T-helper 2 cell treated with Interferon-gamma antibody and Interleukin-4, amounts not matched to agents 5 μg/mL and 100 μg/mL, for 36 hours (primary cell): ENCODE measurements around the gene PON3.
A peak's percentile ranks its signal among the peaks of the same experiment; 100 is the strongest.

Experiments used
- DNase-seq: peaks from one replicate; pipeline ENCODE4 v3.0.0; 2021; ENCODE audit warnings: low spot score
- H3K27ac Mint-ChIP-seq: one replicate; pipeline ENCODE4 v1.8.0; 2021; ENCODE audit warnings: mild to moderate bottlenecking, mixed read lengths
- H3K27me3 Mint-ChIP-seq: one replicate; pipeline ENCODE4 v1.8.0; 2021; ENCODE audit warnings: low read depth, mixed read lengths
- H3K36me3 Mint-ChIP-seq: one replicate; pipeline ENCODE4 v1.8.0; 2021; ENCODE audit warnings: low read depth, mixed read lengths
- H3K4me1 Mint-ChIP-seq: one replicate; pipeline ENCODE4 v1.8.0; 2021; ENCODE audit warnings: low read depth, mixed read lengths
- H3K4me3 Mint-ChIP-seq: one replicate; pipeline ENCODE4 v1.8.0; 2022; ENCODE audit warnings: mild to moderate bottlenecking, moderate library complexity, mixed read lengths
- H3K9me3 Mint-ChIP-seq: one replicate; pipeline ENCODE4 v1.8.0; 2021; ENCODE audit warnings: mixed read lengths

PON3 gene

GRCh38 chr7:95396136-95397032 is at the start of gene PON3:
TSS of gene PON3 (minus strand) at chr7:95396375. CDS start at chr7:95396350, 25 bp downstream.
- H3K27me3 Mint-ChIP-seq, result peaks cover 37% of the 10 kb centered on the region
- no peak within 1 kb of the TSS for H3K27ac Mint-ChIP-seq

GRCh38 chr7:95444796-95445195 is 48.6 kb upstream of the PON3 start:
- no peaks in the 10 kb centered on the region for H3K9me3 Mint-ChIP-seq
- no peaks in the 10 kb centered on the region for H3K4me1 Mint-ChIP-seq
- H3K4me3 Mint-ChIP-seq, result no peak overlapping the region
- no peaks in the 10 kb centered on the region for H3K36me3 Mint-ChIP-seq
- no peak overlapping the region for H3K27ac Mint-ChIP-seq
- no peak for DNase-seq
- peaks cover 7% of the 10 kb centered on the region for H3K27me3 Mint-ChIP-seq

More at GRCh38 chr7:95396136-95397032, at the start of gene PON3:
- no peaks in the 10 kb centered on the region for H3K9me3 Mint-ChIP-seq
- DNase-seq, result peak; percentile 15
- peaks cover 5% of the 10 kb centered on the region for H3K4me1 Mint-ChIP-seq
- no peaks in the 10 kb centered on the region for H3K36me3 Mint-ChIP-seq
- H3K4me3 Mint-ChIP-seq, result peak within 1 kb of the TSS; percentile 67

- Mint-ChIP-seq H3K4me3 (no peak overlapping the region), H3K27ac (no peak overlapping the region), H3K27me3 (peaks cover 10% of the 10 kb centered on the region), H3K9me3 (no peaks in the 10 kb centered on the region), H3K4me1 (no peaks in the 10 kb centered on the region), H3K36me3 (no peaks in the 10 kb centered on the region)
- DNase-seq, result no peak
These were observed 45.1 kb upstream of the PON3 start for GRCh38 chr7:95441042-95441823.

GRCh38 chr7:95440394-95441038 is 44.3 kb upstream of the PON3 start:
- H3K27me3 Mint-ChIP-seq, result peaks cover 10% of the 10 kb centered on the region
- H3K9me3 Mint-ChIP-seq, result no peaks in the 10 kb centered on the region
- no peak overlapping the region for H3K4me3 Mint-ChIP-seq
- no peaks in the 10 kb centered on the region for H3K4me1 Mint-ChIP-seq
- DNase-seq, result no peak
- no peak overlapping the region for H3K27ac Mint-ChIP-seq
- H3K36me3 Mint-ChIP-seq, result no peaks in the 10 kb centered on the region

- Mint-ChIP-seq H3K27me3 (peaks cover 12% of the 10 kb centered on the region), H3K27ac (no peak overlapping the region), H3K4me1 (peaks cover 12% of the 10 kb centered on the region), H3K36me3 (peaks cover 1% of the 10 kb centered on the region), H3K4me3 (no peak overlapping the region), H3K9me3 (no peaks in the 10 kb centered on the region)
- no peak for DNase-seq
These were observed 40.2 kb upstream of the PON3 start for GRCh38 chr7:95436407-95436806.

GRCh38 chr7:95435422-95435780 is 39.2 kb upstream of the PON3 start:
- peaks cover 1% of the 10 kb centered on the region for H3K36me3 Mint-ChIP-seq
- peaks cover 12% of the 10 kb centered on the region for H3K4me1 Mint-ChIP-seq
- peaks cover 7% of the 10 kb centered on the region for H3K27me3 Mint-ChIP-seq
- no peak for DNase-seq
- no peaks in the 10 kb centered on the region for H3K9me3 Mint-ChIP-seq
- peak overlapping the region; percentile 67 for H3K27ac Mint-ChIP-seq
- peak overlapping the region; percentile 74 for H3K4me3 Mint-ChIP-seq

GRCh38 chr7:95434557-95435421 is 38.6 kb upstream of the PON3 start, which contains the start of gene PON2:
TSS of gene PON2 (minus strand) at chr7:95435028. CDS start at chr7:95434951, 77 bp downstream.
- Mint-ChIP-seq H3K36me3 (peaks cover 1% of the 10 kb centered on the region), H3K9me3 (no peaks in the 10 kb centered on the region)
- peak; percentile 59 for DNase-seq

GRCh38 chr7:95433952-95434556 is 37.9 kb upstream of the PON3 start:
- Mint-ChIP-seq H3K4me3 (peak overlapping the region; percentile 74), H3K27ac (peak overlapping the region; percentile 63), H3K4me1 (peaks cover 12% of the 10 kb centered on the region), H3K27me3 (peaks cover 3% of the 10 kb centered on the region), H3K9me3 (no peaks in the 10 kb centered on the region), H3K36me3 (peaks cover 1% of the 10 kb centered on the region)
- no peak for DNase-seq

More at GRCh38 chr7:95434557-95435421, 38.6 kb upstream of the PON3 start, which contains the start of gene PON2:
- H3K27ac Mint-ChIP-seq, result peak within 1 kb of the TSS; percentile 67
- peaks cover 6% of the 10 kb centered on the region for H3K27me3 Mint-ChIP-seq
- peak within 1 kb of the TSS; percentile 74 for H3K4me3 Mint-ChIP-seq
- H3K4me1 Mint-ChIP-seq, result peaks cover 12% of the 10 kb centered on the region

GRCh38 chr7:95433129-95433528 is 37.0 kb upstream of the PON3 start:
- no peaks in the 10 kb centered on the region for H3K9me3 Mint-ChIP-seq
- peaks cover 1% of the 10 kb centered on the region for H3K36me3 Mint-ChIP-seq
- no peak overlapping the region for H3K27ac Mint-ChIP-seq
- DNase-seq, result no peak
- H3K4me1 Mint-ChIP-seq, result peaks cover 12% of the 10 kb centered on the region
- no peak overlapping the region for H3K4me3 Mint-ChIP-seq
- H3K27me3 Mint-ChIP-seq, result peaks cover 3% of the 10 kb centered on the region

GRCh38 chr7:95432606-95433005 is 36.4 kb upstream of the PON3 start:
- H3K4me1 Mint-ChIP-seq, result peaks cover 12% of the 10 kb centered on the region
- no peak overlapping the region for H3K4me3 Mint-ChIP-seq
- no peak for DNase-seq
- peaks cover 3% of the 10 kb centered on the region for H3K27me3 Mint-ChIP-seq
- no peak overlapping the region for H3K27ac Mint-ChIP-seq
- no peaks in the 10 kb centered on the region for H3K9me3 Mint-ChIP-seq
- H3K36me3 Mint-ChIP-seq, result peaks cover 1% of the 10 kb centered on the region

GRCh38 chr7:95430864-95431263 is 34.7 kb upstream of the PON3 start:
- no peak overlapping the region for H3K27ac Mint-ChIP-seq
- H3K9me3 Mint-ChIP-seq, result no peaks in the 10 kb centered on the region
- H3K4me3 Mint-ChIP-seq, result no peak overlapping the region
- peaks cover 12% of the 10 kb centered on the region for H3K4me1 Mint-ChIP-seq
- H3K27me3 Mint-ChIP-seq, result peaks cover 3% of the 10 kb centered on the region
- no peak for DNase-seq
- peaks cover 1% of the 10 kb centered on the region for H3K36me3 Mint-ChIP-seq

GRCh38 chr7:95429241-95429990 is 33.2 kb upstream of the PON3 start:
- Mint-ChIP-seq H3K9me3 (no peaks in the 10 kb centered on the region), H3K36me3 (peaks cover 1% of the 10 kb centered on the region), H3K27me3 (no peaks in the 10 kb centered on the region), H3K4me1 (peaks cover 7% of the 10 kb centered on the region), H3K4me3 (no peak overlapping the region), H3K27ac (no peak overlapping the region)
- DNase-seq, result no peak
